IMR-90 (cell line): ENCODE results near the gene TMEM131L. TPM values are rescaled to one million over a fixed set of nuclear protein-coding genes. Genes with fewer than 3 reads are reported as not detected.

Source experiments
- ATAC-seq: fragments of 200-7000 bp; cut with Tn5 transposase; 2 replicates; pipeline ENCODE4 v1.9.1; 2020; ENCODE audit warnings: low read depth, mild to moderate bottlenecking, moderate library complexity
- BruUV-seq: library from RNA; stranded (reverse); fragments of 400-500 nt; replicated peaks from 2 replicates; lab custom pipeline; 2021; lab: Mats Ljungman, UMichigan
- CTCF ChIA-PET: fragments of 300-600 bp; formaldehyde crosslinking; extraction: SDS; loops from one replicate; lab custom pipeline; 2021; ENCODE audit warnings: antibody characterized with exemption; lab: Yijun Ruan, JAX
- POLR2A ChIA-PET: fragments of 300-600 bp; sonication (Branson Sonifier 250); formaldehyde crosslinking; loops from one replicate; lab custom pipeline; 2022; ENCODE audit warnings: antibody characterized with exemption; ENCODE audit not compliant: unreplicated experiment; lab: Charles Lee
- DNase-seq: peaks from one replicate; pipeline ENCODE4 v3.0.0; 2013
- H2AFZ ChIP-seq: replicated peaks from 2 replicates; pipeline ENCODE3; 2013; ENCODE audit warnings: low read length, mild to moderate bottlenecking; ENCODE audit not compliant: poor library complexity
- H2AK5ac ChIP-seq: 2 replicates; pipeline ENCODE4 v1.6.1; 2013; ENCODE audit warnings: low read depth, low read length, inconsistent platforms
- H2AK9ac ChIP-seq: replicated peaks from 2 replicates; pipeline ENCODE3; 2013; ENCODE audit warnings: mild to moderate bottlenecking, low read depth, low read length, moderate library complexity; ENCODE audit not compliant: poor library complexity
- H2BK120ac ChIP-seq: 2 replicates; pipeline ENCODE4 v1.6.1; 2013; ENCODE audit warnings: low read depth, low read length, inconsistent platforms
- H2BK15ac ChIP-seq: 3 replicates; pipeline ENCODE4 v1.6.1; 2013; ENCODE audit warnings: low read depth, low read length, inconsistent platforms
- H2BK20ac ChIP-seq: 2 replicates; pipeline ENCODE4 v1.6.1; 2013; ENCODE audit warnings: low read depth, mild to moderate bottlenecking, inconsistent platforms, low read length, moderate library complexity
- H2BK5ac ChIP-seq: 2 replicates; pipeline ENCODE4 v1.6.1; 2013; ENCODE audit warnings: mild to moderate bottlenecking, low read depth, low read length, inconsistent platforms; ENCODE audit not compliant: poor library complexity, severe bottlenecking
- H3K14ac ChIP-seq: replicated peaks from 2 replicates; pipeline ENCODE4 v1.6.1; 2013; ENCODE audit warnings: low read depth, low read length, inconsistent platforms
- H3K18ac ChIP-seq: 2 replicates; pipeline ENCODE4 v1.6.1; 2013; ENCODE audit warnings: low read depth, low read length, control low read depth
- H3K23ac ChIP-seq: 2 replicates; pipeline ENCODE4 v1.6.1; 2013; ENCODE audit warnings: low read depth, low read length, inconsistent platforms
- H3K27ac ChIP-seq: 2 replicates; pipeline ENCODE4 v1.5.1; 2013; ENCODE audit warnings: mild to moderate bottlenecking, control low read depth, low read length; ENCODE audit not compliant: insufficient read depth
- H3K27me3 ChIP-seq: 2 replicates; pipeline ENCODE4 v1.6.1; 2013; ENCODE audit warnings: low read length; ENCODE audit not compliant: control insufficient read depth, insufficient read depth
- H3K36me3 ChIP-seq: 2 replicates; pipeline ENCODE4 v1.6.1; 2013; ENCODE audit warnings: low read length, mixed read lengths; ENCODE audit not compliant: control insufficient read depth, insufficient read depth
- H3K4ac ChIP-seq: 2 replicates; pipeline ENCODE4 v1.6.1; 2013; ENCODE audit warnings: low read depth, low read length, inconsistent platforms
- H3K4me1 ChIP-seq: 2 replicates; pipeline ENCODE4 v1.6.1; 2013; ENCODE audit warnings: low read length, mixed read lengths; ENCODE audit not compliant: control insufficient read depth, insufficient read depth
- H3K4me2 ChIP-seq: 2 replicates; pipeline ENCODE4 v1.6.1; 2013; ENCODE audit warnings: low read depth, mild to moderate bottlenecking, control low read depth, low read length, moderate library complexity
- H3K4me3 ChIP-seq: 2 replicates; pipeline ENCODE4 v1.5.1; 2013; ENCODE audit warnings: low read depth, mild to moderate bottlenecking, control low read depth, low read length, moderate library complexity; ENCODE audit not compliant: insufficient read depth
- H3K56ac ChIP-seq: 2 replicates; pipeline ENCODE4 v1.6.1; 2013; ENCODE audit warnings: low read length, inconsistent platforms; ENCODE audit not compliant: insufficient read depth; ENCODE audit errors: extremely low read depth
- H3K79me1 ChIP-seq, 2 experiments: 2 replicates each; pipeline ENCODE4 v1.6.1; 2013; ENCODE audit warnings: low read length in 2 of 2, inconsistent platforms in 1 of 2, low read depth in 1 of 2
- H3K9ac ChIP-seq: 2 replicates; pipeline ENCODE4 v1.6.1; 2013; ENCODE audit warnings: low read depth, low read length, control low read depth
- H3K9me1 ChIP-seq: 2 replicates; pipeline ENCODE4 v1.6.1; 2013; ENCODE audit warnings: low read length, inconsistent platforms; ENCODE audit not compliant: insufficient read depth
- H3K9me3 ChIP-seq: 2 replicates; pipeline ENCODE4 v1.6.1; 2013; ENCODE audit warnings: low read length; ENCODE audit not compliant: control insufficient read depth, insufficient read depth
- H4K20me1 ChIP-seq: 2 replicates; pipeline ENCODE4 v1.6.1; 2013; ENCODE audit warnings: low read length, inconsistent platforms; ENCODE audit not compliant: insufficient read depth
- H4K5ac ChIP-seq: 2 replicates; pipeline ENCODE4 v1.6.1; 2013; ENCODE audit warnings: mild to moderate bottlenecking, low read depth, low read length, control low read depth
- H4K8ac ChIP-seq, 2 experiments: 2 replicates each; pipeline ENCODE4 v1.6.1; 2013; ENCODE audit warnings: low read depth in 2 of 2, low read length in 2 of 2, control low read depth in 1 of 2, inconsistent platforms in 1 of 2
- H4K91ac ChIP-seq: 2 replicates; pipeline ENCODE4 v1.6.1; 2013; ENCODE audit warnings: low read depth, low read length, inconsistent platforms; ENCODE audit not compliant: insufficient read depth
- CEBPB ChIP-seq: IDR thresholded peaks from 2 replicates; pipeline ENCODE4 v1.6.1; 2012; ENCODE audit warnings: low read depth, low read length, improper control_type of control experiment
- CHD1 ChIP-seq: IDR thresholded peaks from 2 replicates; pipeline ENCODE4 v1.6.1; 2012; ENCODE audit warnings: low read depth, low read length, improper control_type of control experiment
- ELK1 ChIP-seq: fragments of 150-350 bp; IDR thresholded peaks from 2 replicates; pipeline ENCODE4 v1.6.1; 2016; ENCODE audit warnings: low read depth, mild to moderate bottlenecking, low read length, moderate library complexity, borderline replicate concordance
- MXI1 ChIP-seq: IDR thresholded peaks from 2 replicates; pipeline ENCODE4 v1.6.1; 2012; ENCODE audit warnings: low read depth, mild to moderate bottlenecking, low read length, moderate library complexity, borderline replicate concordance
- WGBS, 2 experiments: methylation state at CpG; one replicate each; pipeline versions ENCODE4 v1.1.5 to v1.1.7; 2013; ENCODE audit warnings: missing lambda C conversion rate in 2 of 2; ENCODE audit not compliant: insufficient read length in 1 of 2; ENCODE audit errors: extremely low coverage in 2 of 2; 5-methylcytosine and 5-hydroxymethylcytosine counted together
- dilution Hi-C: fragments of 300-500 bp; cut with HindIII; formaldehyde crosslinking; loops from one replicate; pipeline ENCODE4 v1.14.3; 2018; ENCODE audit warnings: low sequenced_read_pairs; ENCODE audit not compliant: unreplicated experiment
- in situ Hi-C: fragments of 300-500 bp; cut with MboI; formaldehyde crosslinking; loops from 3 replicates; pipeline ENCODE4 v1.14.3; 2019; ENCODE audit warnings: low sequenced_read_pairs, inconsistent platforms, mixed read lengths
- intact Hi-C: fragments of 100-400 bp; cut with micrococcal nuclease; formaldehyde crosslinking; loops from 2 replicates; pipeline ENCODE4 v1.10.0; 2022
- polyA plus RNA-seq, 3 experiments: library from polyadenylated mRNA; depleted of rRNA; stranded (reverse); fragments of >200 nt; gene quantifications; 2 replicates each; pipeline ENCODE4 v1.2.3, GENCODE V29; 2012; ENCODE audit warnings: low replicate concordance in 1 of 3
- total RNA-seq: library from RNA; depleted of rRNA; stranded (reverse); fragments of >200 nt; gene quantifications from 2 replicates; pipeline ENCODE4 v1.2.3, GENCODE V29; 2012

TMEM131L gene
- total and polyA plus RNA-seq, 2 of the 4 experiments (the other 2 are of a cell fraction): 8.4 to 23.8 TPM

GRCh38 chr4:153638999-153639398 lies 172.8 kb downstream of the TMEM131L start:
- no peak for TF ChIP-seq ELK1
- no peak for TF ChIP-seq CHD1
- no peak for TF ChIP-seq MXI1
- TF ChIP-seq CEBPB: no peak
- H3K23ac ChIP-seq: no peak overlapping the region
- H3K4me1 ChIP-seq: no peaks in the 10 kb centered on the region
- no peak overlapping the region for H3K4me3 ChIP-seq
- no peak overlapping the region for H3K14ac ChIP-seq
- no peak overlapping the region for H2BK120ac ChIP-seq
- no peak overlapping the region for H3K4ac ChIP-seq
- DNase-seq (no peak), ATAC-seq (no peak)
- no peaks in the 10 kb centered on the region for H3K9me1 ChIP-seq
- H2AK9ac ChIP-seq: no peak overlapping the region
- H3K79me1 ChIP-seq: no peaks in the 10 kb centered on the region
- H3K9me3 ChIP-seq: no peaks in the 10 kb centered on the region
- H3K9ac ChIP-seq: no peak overlapping the region
- no TSS peak for BruUV-seq
- no peak overlapping the region for H3K56ac ChIP-seq
- no peak overlapping the region for H3K18ac ChIP-seq
- ChIA-PET CTCF (no interaction called here), POLR2A (no interaction called here)
- no peak overlapping the region for H2BK15ac ChIP-seq
- in situ Hi-C loops: no loop called here
- no peak overlapping the region for H2AFZ ChIP-seq
- no peak overlapping the region for H4K8ac ChIP-seq
- no CpG with 5 or more reads among the region's 3 CpGs for WGBS, 2 experiments
- H2BK20ac ChIP-seq: no peak overlapping the region
- intact Hi-C loops: no loop called here
- no peak overlapping the region for H4K91ac ChIP-seq
- no peak overlapping the region for H4K5ac ChIP-seq
- dilution Hi-C loops: no loop called here
- H4K20me1 ChIP-seq: no peaks in the 10 kb centered on the region
- H3K27me3 ChIP-seq: no peaks in the 10 kb centered on the region
- H2AK5ac ChIP-seq: no peak overlapping the region
- peaks cover 10% of the 10 kb centered on the region for H3K36me3 ChIP-seq
- no peak overlapping the region for H3K4me2 ChIP-seq
- no peak overlapping the region for H2BK5ac ChIP-seq
- no peak overlapping the region for H3K27ac ChIP-seq
